GM19238 (cell line): ENCODE results near the gene IFRD1.

Experiments used
- DNase-seq: peaks from one replicate; pipeline ENCODE4 v3.0.0; 2011; ENCODE audit warnings: low spot score; ENCODE audit not compliant: insufficient read length

Gene IFRD1

GRCh38 chr7:112485766-112486165 lies 35.5 kb downstream of the IFRD1 start:
- no peak for DNase-seq

- no peak for DNase-seq
Measured at GRCh38 chr7:112487457-112488263, 37.4 kb downstream of the IFRD1 start.

DNA sequence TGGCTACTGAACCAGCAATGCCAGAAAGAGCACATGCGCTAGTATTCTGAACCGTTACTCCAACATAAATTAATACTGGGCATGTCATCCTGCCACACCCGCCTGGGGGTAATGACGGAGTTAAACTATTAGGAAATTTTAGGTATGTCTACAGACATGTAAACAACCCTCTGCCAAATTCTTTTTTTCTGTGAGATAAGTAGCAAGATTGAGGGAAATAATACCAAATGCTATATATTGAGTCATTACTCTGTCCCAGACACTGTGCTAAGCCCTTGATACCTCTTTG lies 37.9 kb downstream of the IFRD1 start:
- no peak for DNase-seq

DNA sequence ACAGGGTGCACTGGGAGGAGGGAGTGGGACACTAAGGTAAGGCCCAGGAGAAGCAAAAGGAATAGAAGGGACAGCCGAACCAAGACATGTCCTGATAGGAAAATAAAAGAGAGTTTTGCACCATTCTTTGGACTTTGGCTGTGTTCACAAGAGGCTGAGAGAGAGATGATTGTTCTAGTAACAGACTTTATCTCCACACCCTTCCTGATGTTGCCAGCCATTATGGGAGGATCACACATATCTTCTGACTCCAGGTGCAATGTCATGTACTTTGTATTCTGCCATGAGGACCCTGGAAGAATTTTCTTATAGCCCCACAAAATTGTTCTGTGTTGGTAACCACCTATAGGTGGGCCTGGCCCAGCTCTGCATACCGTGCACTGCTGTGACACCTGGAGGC lies 41.9 kb downstream of the IFRD1 start:
- DNase-seq: no peak

GRCh38 chr7:112494656-112495055 lies 44.4 kb downstream of the IFRD1 start:
- DNase-seq: no peak

DNA sequence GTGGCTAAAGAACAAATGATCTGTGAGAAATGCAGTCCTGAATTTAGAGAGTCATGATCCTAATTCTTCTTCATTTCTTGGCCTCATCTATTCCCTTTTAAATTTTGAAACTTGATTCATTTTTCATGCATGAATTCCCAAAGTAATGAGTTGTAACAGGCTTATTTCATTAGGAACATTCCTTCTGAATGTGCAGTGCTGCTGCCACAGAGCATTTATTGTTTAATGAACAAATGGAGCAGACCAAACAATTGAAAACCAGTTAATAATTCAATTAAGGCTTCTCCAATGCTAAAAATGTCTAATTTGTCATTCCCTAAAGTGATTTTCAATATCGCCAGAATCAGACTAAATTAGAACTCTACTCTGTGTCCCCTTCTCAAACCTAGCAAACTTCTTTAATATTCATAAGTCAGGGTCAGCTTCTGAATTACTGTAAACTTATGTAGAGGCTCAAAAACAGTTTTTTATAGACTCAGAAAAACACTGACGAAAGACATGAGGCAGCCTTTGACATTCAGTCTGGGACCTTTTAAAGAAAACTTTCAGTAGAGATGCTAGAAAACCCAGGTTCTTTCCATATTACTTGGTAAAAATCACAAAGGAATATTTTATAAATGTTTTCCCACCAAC lies 45.0 kb downstream of the IFRD1 start:
- no peak for DNase-seq

GRCh38 chr7:112495810-112496462 lies 45.7 kb downstream of the IFRD1 start:
- DNase-seq: peak; percentile 7

DNA sequence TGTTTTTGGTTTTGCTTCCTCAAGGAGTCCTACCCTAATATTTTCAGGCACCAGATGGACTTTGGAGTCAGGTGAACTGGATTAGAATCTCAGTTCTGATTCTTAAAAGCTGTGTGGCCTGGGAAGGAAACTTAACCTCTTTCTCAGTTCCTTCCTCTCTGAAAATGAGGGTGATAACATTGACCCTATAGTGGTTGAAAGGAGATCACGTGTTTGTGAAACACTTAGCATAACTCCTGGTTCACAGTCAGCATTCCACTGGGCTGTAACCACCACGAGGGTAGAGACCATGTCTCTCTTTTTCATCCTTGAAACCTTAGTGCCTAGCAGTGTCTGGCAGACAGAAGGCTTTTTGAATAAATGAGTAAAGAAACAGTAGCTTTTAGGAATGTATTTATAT lies 47.2 kb downstream of the IFRD1 start:
- no peak for DNase-seq

DNA sequence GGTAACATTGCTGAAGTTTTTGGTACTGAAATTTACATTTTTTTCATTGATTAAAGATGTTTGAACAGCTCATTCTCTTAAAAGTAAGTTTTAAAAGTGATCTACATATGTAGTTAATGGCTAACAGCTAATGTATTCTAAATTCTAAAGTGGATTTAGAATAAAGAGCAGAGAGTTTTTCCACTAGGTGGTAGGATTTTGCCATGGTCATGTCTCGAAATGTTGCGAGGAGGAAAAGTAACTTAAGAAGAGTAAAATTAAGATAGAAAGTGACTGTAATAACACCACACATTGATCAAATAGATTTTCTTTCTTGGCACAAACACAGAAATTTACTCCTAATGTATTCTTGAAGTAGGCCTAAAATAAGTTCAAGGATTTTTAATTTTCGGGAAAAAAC lies 50.4 kb downstream of the IFRD1 start:
- DNase-seq: no peak

GRCh38 chr7:112501801-112502503 lies 51.7 kb downstream of the IFRD1 start:
- DNase-seq: no peak

DNA sequence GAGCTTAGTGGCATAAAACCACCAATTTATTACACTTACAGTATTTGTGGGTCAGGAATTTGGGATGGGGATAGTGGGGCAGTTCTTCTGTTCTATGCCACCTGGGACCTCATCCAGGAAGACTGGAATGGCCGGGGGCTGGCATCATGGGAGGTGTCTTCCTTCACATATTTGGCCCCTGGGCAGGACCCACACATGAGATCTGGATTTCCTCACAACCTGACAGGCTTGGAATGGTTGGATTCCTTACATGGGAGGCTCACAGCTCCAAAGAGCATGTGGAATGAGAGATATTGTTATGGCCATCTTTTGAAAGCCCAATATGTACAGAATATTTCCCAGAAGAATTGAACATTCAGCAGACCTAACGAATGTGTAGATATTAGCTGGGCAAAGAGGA lies 52.4 kb downstream of the IFRD1 start:
- no peak for DNase-seq

GRCh38 chr7:112503361-112503972 lies 53.2 kb downstream of the IFRD1 start:
- DNase-seq: no peak

DNA sequence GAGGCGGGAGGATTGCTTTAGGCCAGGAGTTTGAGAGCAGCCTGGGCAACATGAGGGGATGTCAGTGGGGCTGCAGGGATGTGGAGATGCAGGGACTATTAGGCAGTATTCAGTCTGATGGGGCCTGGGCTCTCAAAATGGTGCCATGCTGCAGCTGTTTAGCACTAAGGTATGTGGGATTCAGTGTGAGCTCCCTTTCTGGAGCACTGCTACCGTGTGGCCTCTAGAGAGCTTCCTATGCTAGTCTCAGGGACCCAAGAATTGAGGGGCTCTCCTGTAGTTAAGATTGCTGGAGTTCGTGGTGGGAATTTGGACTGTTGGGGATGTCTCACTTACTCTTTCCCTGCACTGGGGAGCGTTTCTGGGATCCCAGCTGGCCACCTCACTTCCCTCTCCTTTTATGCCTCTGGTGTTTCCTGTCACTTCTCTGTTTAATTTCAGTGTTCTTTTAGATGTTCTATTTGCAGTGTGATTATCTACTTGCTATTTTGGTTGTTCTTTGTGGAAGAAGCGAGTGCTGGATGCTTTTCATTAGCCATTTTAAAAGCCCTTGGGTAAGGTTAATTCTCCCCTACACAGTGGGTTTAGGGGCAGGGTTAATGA lies 53.9 kb downstream of the IFRD1 start:
- no peak for DNase-seq

DNA sequence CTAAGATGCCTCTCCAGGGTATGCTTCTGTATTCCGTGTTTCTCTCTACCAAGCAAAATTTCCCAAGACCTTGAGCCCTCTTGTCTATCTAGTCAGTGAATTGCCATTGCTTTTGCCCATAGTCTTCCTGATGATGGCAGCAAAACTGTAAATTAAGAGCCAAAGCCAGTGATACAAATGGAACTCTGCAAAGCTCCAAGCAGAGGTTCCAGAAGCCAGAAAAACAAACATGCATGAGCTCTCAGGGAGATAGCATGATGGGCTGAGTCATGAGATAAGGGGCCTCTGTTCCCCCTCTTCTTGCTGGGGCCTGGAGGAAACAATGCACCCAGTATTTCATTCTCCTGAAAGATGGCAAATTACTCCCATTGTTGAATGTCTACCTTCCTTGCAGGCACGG lies 55.2 kb downstream of the IFRD1 start:
- DNase-seq: no peak

- no peak for DNase-seq
Measured at GRCh38 chr7:112508404-112508803, 58.1 kb downstream of the IFRD1 start.

GRCh38 chr7:112509402-112509801 lies 59.1 kb downstream of the IFRD1 start:
- no peak for DNase-seq

DNA sequence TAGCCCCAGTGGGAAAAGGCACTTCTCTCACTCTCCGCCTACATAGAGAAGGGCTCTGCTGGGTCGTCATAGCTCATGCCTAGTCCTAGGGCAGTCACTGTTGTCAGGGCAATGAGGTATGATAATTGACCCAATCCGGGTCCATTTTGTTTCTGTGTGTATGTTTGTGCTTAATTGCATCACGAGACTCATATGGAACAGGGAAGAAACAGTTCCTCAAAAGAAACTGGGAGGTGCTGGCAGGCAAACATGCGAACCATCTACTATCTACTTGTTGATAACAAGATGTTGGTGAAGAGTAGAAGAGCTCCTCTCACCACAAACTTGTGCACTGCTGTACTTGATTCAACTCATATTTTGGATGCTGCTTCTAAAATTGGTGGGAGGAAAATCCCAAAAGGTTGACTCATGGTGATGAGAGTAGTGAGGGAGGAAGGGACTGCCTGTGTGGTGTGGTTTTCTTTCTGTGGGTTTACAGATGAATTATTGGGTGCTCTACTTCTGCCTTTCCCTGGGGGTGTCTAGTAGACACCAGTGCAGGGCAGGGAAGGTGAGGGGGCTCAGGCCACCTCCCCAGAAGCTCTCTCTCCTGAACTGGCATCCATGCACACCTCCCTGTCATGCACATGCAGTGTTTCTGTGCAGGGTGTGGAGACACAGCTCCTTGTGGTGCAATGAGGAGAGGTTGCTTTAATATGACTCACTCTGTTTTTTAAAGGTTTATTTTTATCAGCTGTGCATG lies 59.9 kb downstream of the IFRD1 start:
- no peak for DNase-seq

GRCh38 chr7:112510743-112511110 lies 60.5 kb downstream of the IFRD1 start:
- no peak for DNase-seq

DNA sequence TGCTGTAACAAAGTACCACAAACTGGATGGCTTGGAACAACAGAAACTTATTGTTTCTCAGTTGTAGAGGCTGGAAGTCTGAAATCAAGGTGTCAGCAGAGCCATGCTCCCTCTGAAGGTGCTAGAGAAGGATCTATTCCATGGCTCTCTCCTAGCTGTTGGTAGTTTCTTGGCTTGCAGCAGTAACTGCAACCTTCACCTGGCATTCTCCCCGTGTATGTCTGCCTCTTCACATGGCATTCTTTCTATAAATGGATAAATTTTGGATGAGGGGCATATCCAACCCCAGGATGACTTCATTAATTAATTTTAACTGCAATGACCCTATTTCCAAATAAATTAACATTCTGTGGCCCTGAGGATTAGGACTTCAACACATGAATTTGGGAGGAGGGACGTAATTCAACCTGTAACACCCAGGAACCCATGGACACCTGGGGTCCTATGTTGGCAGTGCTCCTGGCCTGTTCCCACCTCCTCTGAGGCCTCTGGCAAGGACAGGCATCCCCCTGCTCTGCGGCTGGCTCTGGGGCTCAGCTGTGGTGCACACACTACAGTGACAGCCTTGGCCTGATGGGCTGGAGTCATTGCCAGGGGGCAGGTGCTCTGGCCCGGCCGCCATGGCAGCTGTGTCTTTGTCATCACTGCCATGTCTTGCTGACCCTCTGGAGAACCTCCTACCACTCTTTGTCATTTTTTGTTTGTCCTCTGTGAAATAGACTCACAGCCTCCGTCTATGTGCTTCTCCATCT lies 61.4 kb downstream of the IFRD1 start:
- DNase-seq: no peak
